GM18498 (cell line): ENCODE results near the gene KIR2DL3.
"Not testable (repeated sequence)": the region's sequence is repeated elsewhere in the genome, so short reads cannot be mapped to it uniquely, and the experiment has no call there.

Experiments used
- ATAC-seq: cut with Tn5 transposase; IDR thresholded peaks from one replicate; pipeline ENCODE4 v1.9.1; 2021; ENCODE audit warnings: mild to moderate bottlenecking, moderate library complexity; ENCODE audit not compliant: unreplicated experiment

Gene KIR2DL3

DNA sequence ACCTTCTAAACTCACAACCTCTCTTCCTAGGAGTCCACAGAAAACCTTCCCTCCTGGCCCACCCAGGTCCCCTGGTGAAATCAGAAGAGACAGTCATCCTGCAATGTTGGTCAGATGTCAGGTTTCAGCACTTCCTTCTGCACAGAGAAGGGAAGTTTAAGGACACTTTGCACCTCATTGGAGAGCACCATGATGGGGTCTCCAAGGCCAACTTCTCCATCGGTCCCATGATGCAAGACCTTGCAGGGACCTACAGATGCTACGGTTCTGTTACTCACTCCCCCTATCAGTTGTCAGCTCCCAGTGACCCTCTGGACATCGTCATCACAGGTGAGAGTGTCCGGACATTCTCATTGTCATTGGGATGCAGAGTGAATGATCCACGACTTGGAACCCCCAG, 3.6 kb downstream of the KIR2DL3 start:
- ATAC-seq, result not testable (repeated sequence)

DNA sequence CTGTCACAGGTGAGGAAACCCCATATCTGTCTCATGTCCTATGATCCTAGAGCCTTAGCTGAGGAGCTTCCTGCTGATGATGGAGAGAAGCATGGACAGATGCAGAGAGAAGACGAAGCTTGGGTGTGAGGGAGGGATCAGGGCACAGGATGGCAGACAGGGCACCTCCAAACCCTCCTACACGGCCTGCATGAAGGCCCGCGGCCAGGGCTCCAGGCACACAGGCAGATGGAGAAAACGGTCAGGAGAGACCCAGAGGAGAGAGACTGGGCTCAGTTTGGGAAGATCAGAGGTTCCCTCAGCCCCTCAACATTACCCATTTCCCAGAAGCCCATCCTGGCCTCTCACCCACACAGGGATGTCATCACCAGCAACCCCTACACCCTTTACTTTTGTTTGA, 5.8 kb downstream of the KIR2DL3 start:
- not testable (repeated sequence) for ATAC-seq

DNA sequence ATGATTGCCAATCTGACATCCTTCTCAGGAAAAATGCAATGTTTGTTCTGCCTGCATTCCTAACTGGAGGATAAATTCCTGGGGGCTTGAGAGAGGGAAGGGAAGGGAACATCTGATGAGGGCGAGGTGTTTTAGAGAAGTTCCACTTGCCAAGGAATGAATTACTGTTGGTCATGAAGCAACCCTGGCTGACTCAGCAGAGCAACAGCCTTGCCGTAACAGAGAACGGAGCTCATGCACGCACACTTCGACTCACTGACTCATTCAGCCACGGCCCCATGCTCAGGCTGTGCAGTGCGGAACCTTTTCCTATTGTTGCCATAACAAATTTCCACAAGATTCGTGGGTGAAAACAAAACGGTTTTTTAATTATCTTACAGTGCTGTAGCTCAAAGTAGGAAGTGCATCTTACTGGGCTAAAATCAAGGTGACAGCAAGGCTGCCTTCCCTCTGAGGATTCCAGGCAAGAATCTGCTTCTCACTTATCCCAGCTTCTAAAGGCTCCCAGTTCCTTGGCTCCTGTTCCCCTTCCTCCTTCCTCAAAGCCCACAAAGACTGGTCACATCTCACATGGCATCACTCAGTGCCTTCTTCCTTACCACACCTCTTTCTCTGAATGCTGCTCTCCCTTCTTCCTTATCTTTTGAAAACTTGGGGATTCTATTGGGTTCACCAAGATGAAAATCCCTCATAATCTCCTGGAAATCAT, 9.5 kb downstream of the KIR2DL3 start:
- ATAC-seq, result not testable (repeated sequence)

DNA sequence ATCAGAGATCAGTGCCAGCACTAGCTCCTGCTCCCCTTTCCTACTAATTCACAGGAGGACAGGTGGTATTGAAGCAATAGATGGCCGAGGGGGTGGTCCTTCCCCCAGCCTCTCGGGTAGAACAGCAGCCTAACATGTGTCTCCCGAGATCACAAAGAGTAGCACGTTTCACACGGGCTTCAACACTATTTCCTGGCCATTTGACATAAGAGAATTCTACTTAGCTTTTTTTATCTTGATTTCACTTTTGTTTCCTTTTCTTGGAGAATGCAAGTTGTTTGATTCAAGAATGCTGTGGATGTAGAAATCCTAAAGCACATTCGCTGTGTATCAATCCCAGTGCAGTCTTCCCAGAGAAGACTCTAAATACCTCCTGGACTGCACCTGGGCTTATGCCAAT, 12.0 kb downstream of the KIR2DL3 start:
- not testable (repeated sequence) for ATAC-seq

DNA sequence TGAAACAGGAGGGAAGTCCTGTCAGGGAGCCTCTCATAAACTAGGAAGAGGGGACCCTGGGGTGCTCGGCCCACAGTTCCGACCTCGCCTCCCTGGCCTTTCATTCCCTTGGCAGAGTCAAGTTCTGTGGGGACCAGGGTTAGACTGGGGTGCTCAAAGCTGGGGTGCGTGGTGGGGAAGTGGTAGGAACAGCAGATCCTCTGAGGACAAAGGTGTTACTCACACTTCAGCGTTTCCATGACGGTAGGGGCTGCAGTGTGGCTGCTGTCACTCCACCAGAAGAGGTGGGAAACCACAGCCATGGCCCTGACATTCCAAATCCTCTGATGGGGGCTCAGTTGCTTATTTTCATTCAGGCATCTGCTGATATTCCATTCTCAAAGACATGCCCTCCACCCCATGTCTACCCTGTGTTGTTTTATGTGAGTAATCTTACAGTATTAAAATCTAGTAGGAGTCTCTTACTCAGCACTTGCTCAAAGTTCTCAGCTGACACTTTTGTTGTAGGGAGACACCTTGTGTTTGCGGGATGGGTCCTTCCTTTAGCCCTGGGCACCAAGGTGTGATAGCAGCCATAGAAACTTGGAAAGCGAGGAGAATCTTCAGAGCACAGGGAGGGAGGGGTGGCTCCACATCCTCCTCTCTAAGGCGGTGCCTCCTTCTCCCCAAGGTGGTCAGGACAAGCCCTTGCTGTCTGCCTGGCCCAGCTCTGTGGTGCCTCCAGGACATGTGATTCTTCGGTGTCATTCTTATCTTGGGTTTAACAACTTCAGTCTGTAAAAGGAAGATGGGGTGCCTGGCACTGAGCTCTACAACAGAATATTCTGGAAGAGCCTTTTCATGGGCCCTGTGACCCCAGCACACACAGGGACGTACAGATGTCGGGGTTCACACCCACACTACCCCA, 18.1 kb downstream of the KIR2DL3 start:
- not testable (repeated sequence) for ATAC-seq

DNA sequence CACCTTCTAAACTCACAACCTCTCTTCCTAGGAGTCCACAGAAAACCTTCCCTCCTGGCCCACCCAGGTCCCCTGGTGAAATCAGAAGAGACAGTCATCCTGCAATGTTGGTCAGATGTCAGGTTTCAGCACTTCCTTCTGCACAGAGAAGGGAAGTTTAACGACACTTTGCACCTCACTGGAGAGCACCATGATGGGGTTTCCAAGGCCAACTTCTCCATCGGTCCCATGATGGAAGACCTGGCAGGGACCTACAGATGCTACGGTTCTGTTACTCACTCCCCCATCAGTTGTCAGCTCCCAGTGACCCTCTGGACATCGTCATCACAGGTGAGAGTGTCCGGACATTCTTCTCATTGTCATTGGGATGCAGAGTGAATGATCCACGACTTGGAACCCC, 20.3 kb downstream of the KIR2DL3 start:
- ATAC-seq, result not testable (repeated sequence)

DNA sequence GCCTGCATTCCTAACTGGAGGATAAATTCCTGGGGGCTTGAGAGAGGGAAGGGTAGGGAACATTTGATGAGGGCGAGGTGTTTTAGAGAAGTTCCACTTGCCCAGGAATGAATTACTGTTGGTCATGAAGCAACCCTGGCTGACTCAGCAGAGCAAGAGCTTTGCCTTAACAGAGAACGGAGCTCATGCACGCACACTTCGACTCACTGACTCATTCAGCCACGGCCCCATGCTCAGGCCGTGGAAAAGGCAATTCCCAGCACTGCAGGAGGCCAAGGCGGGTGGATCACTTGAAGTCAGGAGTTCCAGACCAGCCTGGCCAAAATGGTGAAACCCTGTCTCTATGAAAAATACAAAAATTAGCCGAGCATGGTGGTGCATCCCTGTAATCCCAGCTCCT, 25.9 kb downstream of the KIR2DL3 start:
- ATAC-seq, result not testable (repeated sequence)

DNA sequence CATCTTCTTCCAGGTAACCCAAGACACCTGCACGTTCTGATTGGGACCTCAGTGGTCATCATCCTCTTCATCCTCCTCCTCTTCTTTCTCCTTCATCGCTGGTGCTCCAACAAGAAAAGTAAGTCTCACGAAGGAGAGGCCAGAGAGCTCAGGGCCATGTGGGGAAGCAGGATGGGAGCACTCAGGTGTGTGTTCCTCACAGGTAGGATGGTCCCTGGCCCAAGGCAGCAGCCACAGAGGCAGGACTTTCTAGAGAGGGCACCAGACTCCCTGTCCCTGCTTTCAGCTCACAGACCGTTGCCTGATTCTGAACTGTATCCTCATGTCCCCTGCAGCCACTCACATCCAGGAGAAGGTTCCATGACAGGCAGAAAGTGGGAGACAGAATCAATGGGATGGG, 28.2 kb downstream of the KIR2DL3 start:
- ATAC-seq, result not testable (repeated sequence)

DNA sequence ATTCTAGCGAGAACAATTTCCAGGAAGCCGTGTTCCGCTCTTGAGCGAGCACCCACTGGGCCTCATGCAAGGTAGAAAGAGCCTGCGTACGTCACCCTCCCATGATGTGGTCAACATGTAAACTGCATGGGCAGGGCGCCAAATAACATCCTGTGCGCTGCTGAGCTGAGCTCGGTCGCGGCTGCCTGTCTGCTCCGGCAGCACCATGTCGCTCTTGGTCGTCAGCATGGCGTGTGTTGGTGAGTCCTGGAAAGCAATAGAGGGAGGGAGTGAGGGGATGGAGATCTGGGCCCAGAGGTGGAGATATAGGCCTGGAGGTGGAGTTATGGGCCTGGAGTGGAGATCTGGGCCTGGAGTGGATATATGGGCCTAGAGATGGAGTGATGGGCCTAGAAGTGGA, 31.3 kb downstream of the KIR2DL3 start, which contains the start of gene KIR2DL1:
KIR2DL1 (plus strand) TSS at position 148 of the 400 bp plus-strand sequence; CDS start at position 206, 58 bp downstream.
- not testable (repeated sequence) for ATAC-seq

DNA sequence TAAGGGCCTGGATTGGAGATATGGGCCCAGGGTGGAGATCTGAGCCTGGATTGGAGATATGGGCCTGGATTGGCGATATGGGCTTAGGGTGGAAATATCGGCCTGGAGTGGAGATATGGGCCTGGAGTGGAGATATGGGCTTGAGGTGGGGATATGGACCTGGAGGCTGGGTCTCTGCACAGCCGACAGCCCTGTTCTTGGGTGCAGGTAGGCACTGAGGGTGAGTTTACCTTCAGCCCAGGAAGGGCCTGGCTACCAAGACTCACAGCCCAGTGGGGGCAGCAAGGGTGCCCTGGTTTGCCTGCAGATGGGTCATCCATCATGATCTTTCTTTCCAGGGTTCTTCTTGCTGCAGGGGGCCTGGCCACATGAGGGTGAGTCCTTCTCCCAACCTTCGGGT, 32.2 kb downstream of the KIR2DL3 start:
- not testable (repeated sequence) for ATAC-seq

DNA sequence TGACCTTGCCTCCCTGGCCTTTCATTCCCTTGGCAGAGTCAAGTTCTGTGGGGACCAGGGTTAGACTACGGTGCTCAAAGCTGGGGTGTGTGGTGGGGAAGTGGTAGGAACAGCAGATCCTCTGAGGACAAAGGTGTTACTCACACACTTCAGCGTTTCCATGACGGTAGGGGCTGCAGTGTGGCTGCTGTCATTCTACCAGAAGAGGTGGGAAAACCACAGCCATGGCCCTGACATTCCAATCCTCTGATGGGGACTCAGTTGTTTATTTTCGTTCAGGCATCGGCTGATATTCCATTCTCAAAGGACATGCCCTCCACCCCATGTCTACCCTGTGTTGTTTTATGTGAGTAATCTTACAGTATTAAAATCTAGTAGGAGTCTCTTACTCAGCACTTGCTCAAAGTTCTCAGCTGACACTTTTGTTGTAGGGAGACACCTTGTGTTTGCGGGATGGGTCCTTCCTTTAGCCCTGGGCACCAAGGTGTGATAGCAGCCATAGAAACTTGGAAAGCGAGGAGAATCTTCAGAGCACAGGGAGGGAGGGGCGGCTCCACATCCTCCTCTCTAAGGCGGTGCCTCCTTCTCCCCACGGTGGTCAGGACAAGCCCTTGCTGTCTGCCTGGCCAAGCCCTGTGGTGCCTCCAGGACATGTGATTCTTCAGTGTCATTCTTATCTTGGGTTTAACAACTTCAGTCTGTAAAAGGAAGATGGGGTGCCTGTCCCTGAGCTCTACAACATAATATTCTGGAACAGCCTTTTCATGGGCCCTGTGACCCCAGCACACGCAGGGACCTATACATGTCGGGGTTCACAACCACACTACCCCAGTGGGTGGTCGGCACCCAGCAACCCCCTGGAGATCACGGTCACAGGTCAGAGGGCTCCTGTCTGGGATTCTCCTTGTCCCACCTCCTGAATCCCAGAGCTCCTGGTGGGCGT, 33.0 kb downstream of the KIR2DL3 start:
- ATAC-seq, result not testable (repeated sequence)

DNA sequence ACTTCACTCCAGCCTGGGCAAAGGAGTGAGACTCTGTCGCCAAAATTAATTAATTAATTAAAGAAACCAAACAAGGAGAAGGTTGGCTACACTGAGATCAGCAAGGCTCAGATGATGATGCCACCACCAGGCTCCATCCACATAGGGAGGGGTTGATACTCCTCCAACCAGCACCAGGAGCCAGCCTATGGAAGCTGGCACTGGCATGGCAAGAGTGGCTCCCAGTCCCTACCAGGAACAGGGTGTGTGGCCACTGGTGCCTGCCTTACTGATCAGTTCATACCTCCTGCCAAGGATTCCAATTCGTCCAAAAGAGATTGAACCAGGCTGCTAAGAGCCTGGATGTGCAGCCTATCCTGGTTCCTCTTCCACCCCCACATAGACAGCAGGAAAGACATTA, 34.4 kb downstream of the KIR2DL3 start:
- ATAC-seq, result not testable (repeated sequence)

DNA sequence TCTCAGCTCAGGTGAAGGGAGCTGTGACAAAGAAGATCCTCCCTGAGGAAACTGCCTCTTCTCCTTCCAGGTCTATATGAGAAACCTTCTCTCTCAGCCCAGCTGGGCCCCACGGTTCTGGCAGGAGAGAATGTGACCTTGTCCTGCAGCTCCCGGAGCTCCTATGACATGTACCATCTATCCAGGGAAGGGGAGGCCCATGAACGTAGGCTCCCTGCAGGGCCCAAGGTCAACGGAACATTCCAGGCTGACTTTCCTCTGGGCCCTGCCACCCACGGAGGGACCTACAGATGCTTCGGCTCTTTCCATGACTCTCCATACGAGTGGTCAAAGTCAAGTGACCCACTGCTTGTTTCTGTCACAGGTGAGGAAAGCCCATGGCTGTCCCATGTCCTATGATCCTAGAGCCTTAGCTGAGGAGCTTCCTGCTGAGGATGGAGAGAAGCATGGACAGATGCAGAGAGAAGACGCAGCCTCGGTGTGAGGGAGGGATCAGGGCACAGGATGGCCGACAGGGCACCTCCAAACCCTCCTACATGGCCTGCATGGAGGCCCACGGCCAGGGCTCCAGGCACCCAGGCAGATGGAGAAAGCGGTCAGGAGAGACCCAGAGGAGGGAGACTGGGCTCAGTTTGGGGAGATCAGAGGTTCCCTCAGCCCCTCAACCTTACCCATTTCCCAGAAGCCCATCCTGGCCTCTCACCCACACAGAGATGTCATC, 36.9 kb downstream of the KIR2DL3 start:
- not testable (repeated sequence) for ATAC-seq

DNA sequence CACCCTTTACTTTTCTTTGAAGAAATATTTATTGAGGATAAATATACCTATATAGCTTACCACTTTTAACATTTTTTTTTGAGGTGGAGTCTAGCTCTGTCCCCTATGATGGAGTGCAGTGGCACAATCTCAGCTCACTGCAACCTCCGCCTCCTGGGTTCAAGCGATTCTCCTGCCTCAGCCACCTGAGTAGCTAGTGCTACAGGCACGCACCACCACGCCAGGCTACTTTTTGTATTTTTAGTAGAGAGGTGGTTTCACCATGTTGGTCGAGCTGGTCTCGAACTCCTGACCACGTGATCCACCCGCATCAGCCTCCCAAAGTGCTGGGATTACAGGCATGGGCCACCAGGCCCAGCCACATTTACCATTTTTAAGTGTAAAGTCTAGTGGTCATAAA, 37.5 kb downstream of the KIR2DL3 start:
- not testable (repeated sequence) for ATAC-seq

DNA sequence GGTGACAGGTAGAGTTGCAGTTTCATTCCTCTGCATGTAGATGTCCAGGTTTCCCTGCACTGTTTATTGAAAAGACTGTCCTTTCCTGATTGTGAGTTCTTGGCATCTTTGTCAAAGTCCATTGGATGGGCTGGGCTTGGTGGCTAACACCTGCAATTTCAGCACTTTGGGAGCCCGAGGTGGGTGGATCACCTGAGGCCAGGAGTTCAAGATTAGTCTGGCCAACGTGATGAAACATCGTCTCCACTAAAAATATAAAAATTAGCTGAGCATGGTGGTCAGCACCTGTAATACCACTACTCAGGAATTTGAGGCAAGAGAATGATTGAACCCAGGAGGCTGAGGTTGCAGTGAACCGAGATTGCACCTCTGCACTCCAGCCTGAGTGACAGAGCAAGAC, 39.5 kb downstream of the KIR2DL3 start:
- not testable (repeated sequence) for ATAC-seq

DNA sequence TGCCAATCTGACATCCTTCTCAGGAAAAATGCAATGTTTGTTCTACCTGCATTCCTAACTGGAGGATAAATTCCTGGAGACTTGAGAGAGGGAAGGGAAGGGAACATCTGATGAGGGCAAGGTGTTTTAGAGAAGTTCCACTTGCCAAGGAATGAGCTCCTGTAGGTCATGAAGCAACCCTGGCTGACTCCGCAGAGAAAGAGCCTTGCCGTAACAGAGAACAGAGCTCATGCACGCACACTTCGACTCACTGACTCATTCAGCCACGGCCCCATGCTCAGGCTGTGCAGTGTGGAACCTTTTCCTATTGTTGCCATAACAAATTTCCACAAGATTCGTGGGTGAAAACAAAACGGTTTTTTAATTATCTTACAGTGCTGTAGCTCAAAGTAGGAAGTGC, 40.6 kb downstream of the KIR2DL3 start:
- not testable (repeated sequence) for ATAC-seq

DNA sequence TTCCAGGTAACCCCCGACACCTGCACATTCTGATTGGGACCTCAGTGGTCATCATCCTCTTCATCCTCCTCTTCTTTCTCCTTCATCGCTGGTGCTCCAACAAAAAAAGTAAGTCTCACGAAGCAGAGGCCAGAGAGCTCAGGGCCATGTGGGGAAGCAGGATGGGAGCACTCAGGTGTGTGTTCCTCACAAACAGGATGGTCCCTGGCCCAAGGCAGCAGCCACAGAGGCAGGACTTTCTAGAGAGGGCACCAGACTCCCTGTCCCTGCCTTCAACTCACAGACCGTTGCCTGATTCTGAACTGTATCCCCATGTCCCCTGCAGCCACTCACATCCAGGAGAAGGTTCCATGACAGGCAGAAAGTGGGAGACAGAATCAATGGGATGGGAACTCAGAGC, 44.6 kb downstream of the KIR2DL3 start:
- ATAC-seq, result not testable (repeated sequence)

DNA sequence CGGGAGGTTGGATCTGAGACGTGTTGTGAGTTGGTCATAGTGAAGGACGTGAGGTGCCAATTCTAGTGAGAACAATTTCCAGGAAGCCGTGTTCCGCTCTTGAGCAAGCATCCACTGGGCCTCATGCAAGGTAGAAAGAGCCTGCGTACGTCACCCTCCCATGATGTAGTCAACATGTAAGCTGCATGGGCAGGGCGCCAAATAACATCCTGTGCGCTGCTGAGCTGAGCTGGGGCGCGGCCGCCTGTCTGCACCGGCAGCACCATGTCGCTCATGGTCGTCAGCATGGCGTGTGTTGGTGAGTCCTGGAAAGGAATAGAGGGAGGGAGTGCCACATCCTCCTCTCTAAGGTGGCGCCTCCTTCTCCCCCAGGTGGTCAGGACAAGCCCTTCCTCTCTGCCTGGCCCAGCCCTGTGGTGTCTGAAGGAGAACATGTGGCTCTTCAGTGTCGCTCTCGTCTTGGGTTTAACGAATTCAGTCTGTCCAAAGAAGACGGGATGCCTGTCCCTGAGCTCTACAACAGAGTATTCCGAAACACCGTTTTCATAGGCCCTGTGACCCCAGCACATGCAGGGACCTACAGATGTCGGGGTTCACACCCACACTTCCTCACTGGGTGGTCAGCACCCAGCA, 47.9 kb downstream of the KIR2DL3 start:
- not testable (repeated sequence) for ATAC-seq

DNA sequence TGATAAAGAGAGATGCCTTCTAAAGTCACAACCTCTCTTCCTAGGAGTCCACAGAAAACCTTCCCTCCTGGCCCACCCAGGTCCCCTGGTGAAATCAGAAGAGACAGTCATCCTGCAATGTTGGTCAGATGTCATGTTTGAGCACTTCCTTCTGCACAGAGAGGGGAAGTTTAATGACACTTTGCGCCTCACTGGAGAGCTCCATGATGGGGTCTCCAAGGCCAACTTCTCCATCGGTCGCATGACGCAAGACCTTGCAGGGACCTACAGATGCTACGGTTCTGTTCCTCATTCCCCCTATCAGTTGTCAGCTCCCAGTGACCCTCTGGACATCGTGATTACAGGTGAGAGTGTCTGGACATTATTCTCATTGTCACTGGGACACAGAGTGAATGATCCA, 49.8 kb downstream of the KIR2DL3 start:
- ATAC-seq, result not testable (repeated sequence)
